GM18505 (cell line): ENCODE data around the gene HEATR5A.
A peak's percentile ranks its signal among the peaks of the same experiment; 100 is the strongest.
"Not testable (repeated sequence)": the region's sequence is repeated elsewhere in the genome, so short reads cannot be mapped to it uniquely, and the experiment has no call there.

ENCODE experiments used
- ATAC-seq: cut with Tn5 transposase; IDR thresholded peaks from one replicate; pipeline ENCODE4 v1.9.1; 2021; ENCODE audit not compliant: unreplicated experiment
- POLR2A ChIP-seq: IDR thresholded peaks from 4 replicates; pipeline ENCODE4 v1.6.1; 2011; ENCODE audit warnings: borderline replicate concordance; ENCODE audit not compliant: insufficient read depth, insufficient read length; ENCODE audit errors: extremely low read depth

The HEATR5A gene

DNA sequence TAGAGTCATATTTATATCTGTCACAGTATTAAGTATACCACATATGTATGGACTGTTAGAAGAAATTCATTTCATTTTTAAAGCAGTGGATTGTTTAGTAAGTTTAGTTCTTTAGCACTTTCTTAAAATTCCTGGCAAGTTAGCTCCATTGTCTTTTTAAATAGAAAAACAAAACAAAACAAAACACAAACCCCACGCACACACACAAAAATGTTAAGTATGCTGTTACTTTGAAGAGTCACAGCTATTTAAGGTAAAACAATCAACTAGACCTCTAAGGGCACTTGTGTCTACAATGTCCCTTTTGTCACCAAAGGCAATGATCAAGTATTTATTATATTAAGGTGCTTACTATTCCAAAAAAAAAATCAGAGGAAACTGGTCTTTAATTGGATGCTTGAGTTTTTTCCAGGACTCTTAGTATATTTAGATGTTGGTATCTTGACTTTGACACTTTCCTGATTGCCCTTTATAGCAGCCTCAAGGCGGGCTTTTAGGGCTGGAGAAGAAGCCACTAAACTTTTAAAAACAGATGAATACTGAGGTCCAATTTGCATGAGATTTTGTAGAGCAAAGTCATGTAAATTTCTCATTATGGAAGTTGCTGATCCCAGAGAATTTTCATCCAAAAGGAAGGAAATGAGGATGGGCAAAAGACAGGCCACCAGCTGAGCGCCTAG, 127.3 kb downstream of the HEATR5A start:
- ATAC-seq: no peak
- no peak for TF ChIP-seq POLR2A

DNA sequence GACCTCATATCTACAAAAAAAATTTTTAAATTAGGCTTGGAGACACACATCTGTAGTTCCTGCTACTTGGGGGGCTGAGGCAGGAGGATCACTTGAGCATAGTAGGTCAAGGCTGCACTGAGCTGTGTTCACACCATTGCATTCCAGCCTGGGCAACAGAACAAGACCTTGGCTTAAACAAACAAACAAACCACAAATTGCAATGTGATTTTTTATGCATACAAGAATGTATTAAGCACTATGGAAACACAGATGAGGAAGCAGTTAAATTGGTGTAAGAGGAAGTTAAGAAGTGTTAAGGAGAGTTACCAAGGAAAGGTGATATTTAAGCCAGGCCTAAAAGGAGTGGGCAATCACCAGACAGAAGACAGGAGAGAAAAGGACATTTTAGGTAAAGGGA, 129.1 kb downstream of the HEATR5A start:
- ATAC-seq: no peak
- TF ChIP-seq POLR2A: no peak

DNA sequence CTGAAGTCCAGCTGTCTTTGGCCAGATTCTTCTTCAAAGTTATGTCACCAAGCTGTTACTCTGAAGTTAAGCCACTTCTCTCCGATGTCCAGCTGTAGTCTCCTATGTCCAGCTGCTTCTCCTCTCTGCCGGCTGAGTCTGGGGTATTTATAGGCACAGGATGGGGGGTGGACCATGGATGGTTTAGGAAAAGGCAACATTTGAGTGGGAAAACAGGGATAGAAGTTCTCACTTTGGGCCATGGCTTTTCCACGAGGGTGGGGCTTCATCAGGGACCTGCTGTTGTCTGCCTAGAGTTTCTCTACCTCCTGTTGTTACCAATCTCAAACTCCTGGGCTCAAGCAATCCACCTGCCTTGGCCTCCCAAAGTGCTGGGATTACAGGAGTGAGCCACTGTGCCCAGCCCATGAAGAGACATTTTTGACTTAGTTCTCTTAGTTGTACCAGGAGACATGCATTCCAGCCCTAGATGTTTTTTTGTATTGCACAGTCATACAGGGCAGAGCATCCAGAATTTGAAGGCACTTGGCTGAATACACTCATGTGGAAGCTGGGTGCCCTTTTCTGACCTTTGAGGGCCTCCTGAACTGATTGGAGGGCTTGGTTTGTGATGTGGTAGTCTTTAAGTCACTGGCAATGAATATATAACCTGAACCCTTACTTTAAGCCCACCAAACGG, 132.9 kb downstream of the HEATR5A start:
- no peak for TF ChIP-seq POLR2A
- no peak for ATAC-seq

DNA sequence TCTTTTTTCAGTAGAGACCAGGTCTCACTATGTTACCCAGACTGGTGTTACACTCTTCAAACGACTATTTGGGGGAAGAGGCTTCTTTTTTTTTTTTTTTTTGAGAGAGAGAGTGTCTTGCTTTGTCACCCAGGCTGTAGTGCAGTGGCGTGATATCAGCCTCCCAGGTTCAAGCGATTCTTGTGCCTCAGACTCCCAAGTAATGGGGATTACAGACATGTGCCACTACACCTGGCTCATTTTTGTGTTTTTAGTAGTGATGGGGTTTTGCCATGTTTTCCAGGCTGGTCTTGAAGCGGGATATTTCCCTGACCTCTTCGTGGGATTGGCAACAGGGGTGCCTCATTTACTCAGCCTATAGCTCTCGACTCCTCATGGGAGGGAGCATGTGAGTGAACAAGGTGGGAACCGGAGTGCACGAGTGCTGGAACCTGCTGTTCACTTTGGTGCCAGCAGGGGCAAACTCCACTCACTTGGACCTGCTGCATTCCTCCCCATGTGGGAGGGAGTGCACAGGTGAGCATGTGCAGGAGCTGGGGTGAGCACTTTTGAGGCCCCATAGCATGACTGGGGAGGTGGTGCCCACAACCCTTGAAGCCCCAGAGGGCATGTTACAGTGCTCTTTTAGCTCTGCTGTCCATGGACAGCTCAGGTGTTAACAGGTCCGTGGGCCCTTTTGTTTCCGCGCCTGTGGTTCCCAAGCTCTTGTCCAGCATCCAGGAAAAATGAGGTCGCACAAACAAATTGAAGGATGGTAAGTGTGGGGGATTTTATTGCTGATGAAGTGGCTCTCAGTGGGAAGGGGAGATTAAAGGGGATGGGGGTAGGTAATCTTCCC, 133.7 kb downstream of the HEATR5A start:
- no peak for ATAC-seq

DNA sequence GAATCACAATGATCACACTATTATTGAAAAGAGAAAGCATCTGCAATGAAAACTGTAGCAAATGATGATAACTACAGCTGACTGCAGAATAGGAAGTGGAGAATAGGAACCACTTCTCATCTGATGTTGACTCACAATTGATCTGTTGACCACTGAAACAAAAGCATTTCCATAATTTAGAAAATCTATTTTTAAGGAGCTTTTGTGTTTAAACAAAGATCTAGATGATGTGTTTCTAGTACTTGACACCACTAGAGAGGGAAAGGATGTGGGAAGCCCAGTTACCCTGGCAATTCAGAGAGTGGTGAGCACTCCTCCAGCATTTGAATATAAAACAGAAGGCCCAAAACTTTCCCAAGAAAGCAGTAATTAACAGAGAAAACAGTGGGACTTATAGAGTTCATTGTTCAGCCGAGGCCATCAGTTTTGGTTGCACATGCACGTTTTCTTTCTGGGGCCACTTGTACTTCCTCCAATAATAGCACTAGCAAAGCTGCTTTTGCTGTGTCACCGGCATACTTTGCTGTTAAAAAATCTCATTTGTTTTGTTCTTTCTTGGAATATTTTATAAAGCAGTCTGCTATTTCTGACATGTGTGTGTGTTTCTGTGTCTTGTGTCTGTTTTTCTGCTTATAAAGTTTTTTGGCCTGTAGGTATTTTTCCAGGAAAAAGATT, 136.6 kb downstream of the HEATR5A start:
- peak; percentile 62 for ATAC-seq
- no peak for TF ChIP-seq POLR2A

More for the DNA sequence above, 133.7 kb downstream of the HEATR5A start:
- no peak for TF ChIP-seq POLR2A

DNA sequence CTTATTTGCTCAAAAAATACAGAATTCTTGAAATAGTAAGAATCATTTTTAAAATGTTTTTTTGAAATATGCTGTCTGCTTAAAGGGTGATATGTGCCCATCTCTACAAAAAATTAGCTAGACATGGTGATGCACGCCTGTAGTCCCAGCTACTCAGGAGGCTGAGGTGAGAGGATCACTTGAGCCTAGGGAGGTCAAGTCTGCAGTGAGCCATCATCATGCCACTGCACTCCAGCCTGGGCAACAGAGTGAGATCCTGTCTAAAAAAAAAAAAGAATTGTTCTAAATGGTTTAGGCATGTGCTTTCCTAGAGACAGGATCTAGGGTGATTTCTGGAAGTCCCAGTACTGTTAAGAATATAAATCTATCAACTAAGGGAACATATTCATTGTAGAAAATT, 137.2 kb downstream of the HEATR5A start:
- ATAC-seq: no peak

DNA sequence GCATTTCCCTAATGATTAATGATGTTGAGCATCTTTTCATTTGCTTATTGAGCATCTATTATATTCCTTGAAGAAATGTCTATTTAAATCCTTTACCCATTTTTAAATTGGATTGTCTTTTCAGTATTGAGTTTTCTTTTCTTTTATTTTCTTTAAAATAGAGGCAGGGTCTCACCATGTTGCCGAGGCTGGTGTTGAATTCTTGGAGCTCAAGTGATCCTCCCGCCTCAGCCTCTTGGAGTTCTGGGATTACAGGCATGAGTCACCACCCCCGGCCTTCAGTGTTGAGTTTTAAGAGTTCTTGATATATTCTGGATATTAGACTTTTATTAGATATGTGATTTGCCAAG, 139.5 kb downstream of the HEATR5A start:
- no peak for TF ChIP-seq POLR2A
- no peak for ATAC-seq

More for the DNA sequence above, 137.2 kb downstream of the HEATR5A start:
- no peak for TF ChIP-seq POLR2A

DNA sequence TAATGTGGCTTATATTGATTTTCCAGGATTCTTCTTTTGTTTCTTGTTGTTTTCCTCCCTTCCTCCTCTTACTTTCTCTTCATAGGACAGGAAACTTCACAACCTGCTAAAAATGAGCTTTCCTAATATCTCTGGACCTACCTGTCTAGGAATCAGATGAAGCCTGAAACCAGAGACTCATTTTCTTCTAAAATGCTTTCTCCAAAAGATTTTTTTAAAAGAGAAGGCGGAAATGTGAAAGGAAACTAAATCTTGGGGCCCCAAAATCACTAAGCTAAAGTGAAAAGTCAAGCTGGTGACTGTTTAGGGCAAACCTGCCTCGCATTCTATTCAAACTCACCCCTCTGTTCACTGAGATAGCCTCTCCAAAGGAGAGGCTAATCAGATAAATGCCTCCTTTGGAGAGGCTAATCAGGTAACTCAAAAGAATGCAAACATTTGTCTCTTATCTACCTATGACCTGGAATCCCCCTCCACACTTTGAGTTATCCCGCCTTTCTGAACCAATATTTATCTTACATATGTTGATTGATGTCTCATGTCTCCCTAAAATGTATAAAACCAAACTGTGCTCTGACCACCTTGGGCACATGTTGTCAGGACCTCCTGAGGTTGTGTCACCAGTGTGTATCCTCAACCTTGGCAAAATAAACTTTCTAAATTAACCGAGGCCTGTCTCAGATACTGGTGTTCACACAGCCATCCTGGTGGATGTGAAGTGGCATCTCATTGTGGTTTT, 140.0 kb downstream of the HEATR5A start:
- no peak for ATAC-seq
- no peak for TF ChIP-seq POLR2A

DNA sequence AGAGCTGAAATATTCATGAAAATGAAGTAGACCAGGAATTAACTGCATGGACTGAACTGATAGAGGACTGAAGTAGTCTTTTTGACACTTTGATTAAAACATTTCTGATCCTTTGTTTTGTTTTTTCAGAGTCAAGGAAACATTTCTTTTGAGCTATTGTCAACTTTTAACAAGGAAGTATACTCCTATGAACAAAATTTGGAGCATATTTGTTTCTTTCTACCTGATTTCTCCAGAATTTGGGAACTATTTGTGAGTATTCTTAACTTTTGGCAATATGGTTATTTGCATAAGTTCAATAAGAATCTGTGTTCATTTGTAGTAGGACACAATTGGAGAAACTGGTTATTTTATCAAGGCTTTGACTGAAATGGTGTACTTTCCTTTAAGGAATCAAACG, 141.5 kb downstream of the HEATR5A start:
- TF ChIP-seq POLR2A: no peak
- no peak for ATAC-seq

DNA sequence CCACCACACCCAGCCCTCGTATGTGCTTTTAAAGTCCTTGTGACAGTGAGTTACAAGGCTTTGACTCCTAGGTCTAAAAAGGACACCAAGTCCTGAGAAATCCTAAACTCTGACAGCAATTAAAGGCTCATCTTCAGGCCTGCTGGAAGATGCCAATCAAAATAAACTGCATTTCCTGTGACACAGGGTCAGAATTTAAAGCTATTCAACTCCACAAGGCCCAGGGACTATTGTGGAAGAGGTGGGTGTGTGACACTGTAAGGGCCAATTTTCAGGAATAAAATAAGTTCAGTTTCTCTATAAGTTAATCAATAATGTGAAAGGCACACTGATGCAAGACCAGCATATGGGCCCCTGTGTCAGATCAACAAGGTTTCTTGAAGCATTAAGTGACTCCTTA, 143.3 kb downstream of the HEATR5A start:
- TF ChIP-seq POLR2A: no peak
- ATAC-seq: no peak

DNA sequence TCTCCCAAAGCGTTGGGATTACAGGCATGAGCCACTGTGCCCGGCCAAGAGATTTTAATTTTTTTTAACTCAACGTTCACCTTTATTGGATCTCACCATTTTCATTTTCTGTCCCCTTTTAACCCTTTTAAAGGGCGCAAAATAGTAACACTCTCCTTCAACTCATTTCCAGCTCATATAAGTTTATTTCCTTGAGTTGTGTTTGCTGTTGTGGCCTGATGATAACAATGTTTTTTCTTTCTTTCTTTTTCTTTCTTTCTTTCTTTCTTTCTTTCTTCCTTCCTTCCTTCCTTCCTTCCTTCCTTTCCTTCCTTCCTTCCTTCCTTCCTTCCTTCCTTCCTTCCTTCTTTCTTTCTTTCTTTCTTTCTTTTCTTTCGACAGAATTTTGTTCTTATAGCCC, 143.9 kb downstream of the HEATR5A start:
- ATAC-seq: not testable (repeated sequence)

DNA sequence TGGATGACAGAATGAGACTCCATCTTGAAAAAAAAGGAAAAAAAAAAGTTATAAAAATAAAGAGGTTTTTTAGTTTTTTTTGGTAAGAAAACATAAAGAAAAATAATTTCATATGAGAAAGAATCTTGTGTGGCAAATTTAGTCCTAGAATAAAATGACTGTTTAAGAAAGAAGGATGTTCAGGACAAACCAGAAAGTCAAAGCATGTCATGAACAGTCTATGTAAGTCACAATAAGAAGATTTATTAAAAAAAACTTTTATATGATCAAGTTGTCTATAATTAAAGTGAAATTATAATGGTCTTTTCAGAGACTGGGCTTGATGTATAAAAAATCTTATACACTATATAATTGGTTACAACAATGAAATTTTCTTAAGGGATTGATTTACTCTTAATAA, 144.6 kb downstream of the HEATR5A start:
- ATAC-seq: no peak
- no peak for TF ChIP-seq POLR2A

DNA sequence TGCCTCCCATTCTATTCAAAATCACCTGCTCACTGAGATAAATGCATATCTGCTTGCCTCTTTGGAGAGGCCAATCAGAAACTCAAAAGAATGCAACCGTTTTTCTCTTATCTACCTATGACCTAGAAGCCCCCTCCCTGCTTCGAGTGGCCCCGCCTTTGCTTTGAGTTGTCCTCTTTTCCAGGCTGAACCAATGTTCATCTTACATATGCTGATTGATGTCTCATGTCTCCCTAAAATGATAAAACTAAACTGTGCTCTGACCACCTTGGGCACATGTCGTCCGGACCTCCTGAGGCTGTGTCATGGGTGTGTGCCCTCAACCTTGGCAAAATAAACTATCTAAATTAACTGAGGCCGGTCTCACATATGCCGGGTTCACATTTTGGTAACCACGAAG, 148.7 kb downstream of the HEATR5A start:
- TF ChIP-seq POLR2A: no peak
- no peak for ATAC-seq
